Putamen (tissue), 1 donor: ENCODE data around the gene PARD6A.
A peak's percentile ranks its signal among the peaks of the same experiment; 100 is the strongest.

Experiments
- DNase-seq: peaks from one replicate; pipeline ENCODE4 v3.0.0-alpha.2; 2016; ENCODE audit warnings: low spot score

The PARD6A gene

DNA sequence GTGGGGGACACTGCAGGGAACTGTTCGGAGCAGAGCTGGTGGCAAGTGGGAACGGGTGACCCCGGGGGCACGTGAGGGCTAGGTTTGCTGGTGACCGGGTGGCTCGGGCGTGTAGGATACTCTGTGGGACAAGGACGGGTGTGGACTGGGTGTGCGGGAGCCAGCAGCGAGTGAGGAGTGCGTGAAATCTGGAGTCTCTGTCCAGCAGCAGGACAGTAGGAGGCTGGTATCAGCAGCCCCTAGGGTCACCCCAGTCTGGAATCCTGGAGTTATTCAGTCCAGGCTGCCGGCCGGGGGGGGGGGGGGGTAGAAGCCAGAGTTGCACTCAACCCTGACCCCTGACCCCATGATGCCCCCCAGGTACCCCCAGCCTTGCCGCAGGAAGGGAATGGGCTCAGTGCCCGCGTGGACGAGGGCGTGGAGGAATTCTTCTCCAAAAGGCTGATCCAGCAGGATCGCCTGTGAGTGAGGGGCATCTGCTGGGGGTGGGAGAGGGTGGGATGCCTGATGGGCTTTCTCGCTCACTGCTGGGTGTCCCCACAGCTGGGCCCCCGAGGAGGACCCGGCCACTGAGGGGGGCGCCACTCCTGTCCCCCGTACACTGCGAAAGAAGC lies 6.9 kb upstream of the PARD6A start:
- DNase-seq = no peak

DNA sequence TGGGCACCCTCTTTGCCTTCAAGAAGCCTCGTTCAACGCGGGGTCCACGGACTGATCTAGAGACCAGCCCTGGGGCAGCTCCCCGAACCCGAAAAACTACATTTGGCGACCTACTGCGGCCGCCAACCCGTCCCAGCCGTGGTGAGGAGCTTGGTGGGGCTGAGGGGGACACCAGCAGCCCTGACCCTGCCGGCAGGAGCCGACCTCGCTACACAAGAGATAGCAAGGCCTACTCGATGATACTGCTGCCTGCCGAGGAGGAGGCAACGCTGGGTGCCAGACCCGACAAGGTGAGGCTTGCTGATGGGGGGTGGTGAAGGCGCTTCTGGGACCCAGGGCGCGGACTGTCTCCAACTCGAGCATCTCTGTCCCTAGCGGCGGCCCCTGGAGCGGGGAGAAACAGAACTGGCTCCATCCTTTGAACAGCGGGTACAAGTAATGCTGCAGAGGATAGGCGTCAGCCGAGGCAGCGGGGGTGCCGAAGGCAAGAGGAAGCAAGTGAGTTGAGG lies 6.3 kb upstream of the PARD6A start:
- no peak for DNase-seq

DNA sequence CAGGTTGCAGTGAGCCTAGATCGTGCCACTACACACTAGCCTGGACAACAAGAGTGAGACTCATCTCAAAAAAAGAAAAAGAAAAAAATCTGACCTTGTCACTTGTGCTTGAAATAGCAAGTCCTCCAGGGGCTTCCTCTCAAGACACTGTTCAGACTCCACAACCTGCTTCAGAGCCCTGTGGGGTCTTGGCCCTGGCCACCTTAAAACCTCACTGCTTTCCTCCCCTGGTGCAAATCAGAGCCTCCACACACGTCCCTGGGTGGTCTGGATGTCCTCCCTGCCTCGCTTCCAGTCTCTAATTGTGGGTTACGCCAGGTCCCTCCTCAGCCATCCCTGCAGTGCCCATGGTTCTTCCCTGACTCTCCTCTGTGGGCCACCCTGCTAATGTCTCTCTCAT lies 5.4 kb upstream of the PARD6A start:
- no peak for DNase-seq

DNA sequence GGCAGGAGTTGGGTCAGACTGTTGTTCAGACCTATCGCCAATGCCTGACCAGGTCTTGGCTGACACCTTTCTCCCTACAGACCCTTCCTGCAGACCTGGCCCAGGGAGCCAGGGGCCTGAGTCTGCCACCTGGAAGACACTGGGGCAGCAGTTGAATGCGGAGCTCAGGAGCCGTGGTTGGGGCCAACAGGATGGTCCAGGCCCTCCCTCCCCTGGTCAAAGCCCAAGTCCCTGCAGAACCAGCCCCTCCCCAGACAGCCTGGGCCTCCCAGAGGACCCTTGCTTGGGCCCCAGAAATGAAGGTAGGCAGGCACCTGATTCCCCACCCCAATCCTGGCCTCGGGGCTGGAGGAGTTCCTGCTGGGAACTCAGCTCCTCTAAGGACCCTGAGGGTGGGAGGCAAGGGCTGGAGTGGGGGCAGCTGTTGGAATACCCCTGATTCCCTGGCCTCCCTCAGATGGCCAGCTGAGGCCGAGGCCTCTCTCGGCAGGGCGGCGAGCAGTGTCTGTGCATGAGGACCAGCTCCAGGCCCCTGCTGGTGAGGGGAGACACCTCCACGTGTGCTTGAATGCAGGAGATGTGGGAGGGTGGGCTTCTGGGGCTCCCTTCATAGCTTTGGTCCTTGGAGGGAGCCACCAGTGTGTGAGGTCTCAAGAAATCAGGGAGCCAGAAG lies 4.3 kb upstream of the PARD6A start:
- DNase-seq = no peak

DNA sequence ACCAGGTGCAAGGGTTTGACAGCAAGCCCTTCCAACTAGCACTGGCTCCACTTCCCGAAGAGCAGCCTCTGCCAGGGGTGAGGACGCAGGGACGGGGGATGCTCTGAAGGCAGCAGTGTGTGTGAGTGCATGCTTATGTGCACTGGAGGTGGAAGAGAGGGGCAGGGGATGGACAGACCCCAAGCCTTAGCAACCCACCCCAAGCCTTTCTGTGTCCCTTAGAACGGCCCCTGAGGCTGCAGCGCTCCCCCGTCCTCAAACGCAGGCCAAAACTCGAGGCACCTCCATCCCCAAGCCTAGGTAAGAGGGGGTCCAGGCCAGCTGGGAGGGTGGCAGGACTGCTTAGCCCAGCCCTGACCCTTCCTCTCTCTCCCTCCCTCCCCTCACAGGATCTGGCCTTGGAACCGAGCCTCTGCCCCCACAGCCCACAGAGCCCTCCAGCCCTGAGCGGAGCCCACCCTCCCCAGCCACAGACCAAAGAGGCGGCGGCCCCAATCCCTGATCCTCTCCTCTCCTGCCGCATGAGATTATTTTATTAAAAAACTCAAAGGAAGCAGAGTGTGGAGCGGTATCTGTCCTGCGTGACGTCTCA lies 3.6 kb upstream of the PARD6A start:
- no peak for DNase-seq

DNA sequence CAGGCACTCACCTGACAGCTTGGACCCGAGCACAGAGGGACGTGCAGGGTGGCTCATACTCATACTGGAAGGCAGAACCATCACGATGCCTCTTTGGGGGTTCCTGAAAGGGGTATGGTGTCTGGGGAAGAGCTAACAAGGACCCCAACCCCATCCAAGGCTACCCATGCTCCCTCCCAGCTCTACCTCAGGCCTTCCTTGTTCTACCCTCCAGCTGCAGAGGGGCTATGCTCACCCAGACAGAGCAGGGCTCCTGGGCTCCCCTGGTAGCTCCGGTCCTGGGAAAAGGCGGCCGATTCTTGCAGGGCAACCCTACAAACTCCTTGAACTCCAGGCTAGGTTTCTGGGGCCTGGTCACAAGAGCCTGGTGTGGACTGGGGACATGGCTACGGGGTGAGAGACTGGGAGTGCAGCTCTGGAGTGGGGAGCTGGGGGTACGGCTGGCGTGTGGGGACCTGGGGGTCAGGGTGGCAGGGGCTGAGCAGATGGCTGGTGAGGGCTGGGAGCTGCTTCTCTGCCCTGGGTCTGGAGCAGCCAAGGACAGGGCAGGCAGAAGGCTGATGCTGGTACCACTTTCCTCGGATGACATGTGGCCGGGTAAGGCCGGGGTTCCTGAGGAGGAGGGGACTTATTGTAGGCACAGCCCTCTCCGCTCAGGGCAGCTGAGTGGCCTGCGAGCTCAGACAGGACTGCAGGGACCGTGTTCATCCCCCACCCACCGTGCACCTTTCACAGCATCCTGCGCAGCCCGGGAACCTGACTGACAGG lies 2.8 kb upstream of the PARD6A start:
- DNase-seq = no peak

DNA sequence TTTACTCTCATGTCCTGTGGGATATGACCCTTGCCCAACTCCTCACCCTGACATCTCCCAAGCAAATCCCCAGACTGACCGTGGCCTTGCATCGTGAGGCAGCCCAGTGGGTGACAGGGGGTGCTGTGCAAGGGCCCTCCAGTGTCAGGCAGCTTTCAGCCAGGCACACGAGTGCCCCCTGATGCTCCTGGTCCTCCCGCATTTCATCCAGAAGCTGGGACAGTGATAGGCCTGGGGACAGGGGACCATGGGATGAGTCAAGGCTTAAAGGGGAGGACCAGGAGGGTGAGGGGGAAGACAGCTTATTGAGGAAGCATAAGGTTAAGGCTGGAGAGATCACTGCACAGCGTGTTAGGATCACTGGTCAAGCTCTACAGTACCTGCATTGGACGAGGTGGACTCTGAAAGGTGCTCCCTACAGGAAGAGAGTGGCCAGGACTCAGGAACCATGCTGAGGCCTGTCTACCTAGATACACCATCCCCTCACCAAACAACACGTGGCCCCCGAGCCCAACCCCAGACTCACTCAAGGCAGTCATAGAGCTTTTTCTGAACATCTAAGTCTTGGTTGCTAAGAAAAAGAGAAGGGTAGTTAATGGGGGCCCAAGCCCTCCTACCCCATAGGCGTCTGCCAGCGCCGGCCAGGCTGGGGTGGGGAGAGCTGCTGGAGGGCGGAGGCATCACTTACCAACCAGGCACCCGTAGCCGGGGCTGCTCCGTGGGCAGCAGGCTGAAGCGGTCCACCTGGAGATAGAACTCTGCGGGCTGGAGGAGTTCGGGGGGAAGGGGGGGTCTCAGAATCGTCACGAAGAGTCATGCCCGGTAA lies 1.7 kb upstream of the PARD6A start:
- DNase-seq = no peak

DNA sequence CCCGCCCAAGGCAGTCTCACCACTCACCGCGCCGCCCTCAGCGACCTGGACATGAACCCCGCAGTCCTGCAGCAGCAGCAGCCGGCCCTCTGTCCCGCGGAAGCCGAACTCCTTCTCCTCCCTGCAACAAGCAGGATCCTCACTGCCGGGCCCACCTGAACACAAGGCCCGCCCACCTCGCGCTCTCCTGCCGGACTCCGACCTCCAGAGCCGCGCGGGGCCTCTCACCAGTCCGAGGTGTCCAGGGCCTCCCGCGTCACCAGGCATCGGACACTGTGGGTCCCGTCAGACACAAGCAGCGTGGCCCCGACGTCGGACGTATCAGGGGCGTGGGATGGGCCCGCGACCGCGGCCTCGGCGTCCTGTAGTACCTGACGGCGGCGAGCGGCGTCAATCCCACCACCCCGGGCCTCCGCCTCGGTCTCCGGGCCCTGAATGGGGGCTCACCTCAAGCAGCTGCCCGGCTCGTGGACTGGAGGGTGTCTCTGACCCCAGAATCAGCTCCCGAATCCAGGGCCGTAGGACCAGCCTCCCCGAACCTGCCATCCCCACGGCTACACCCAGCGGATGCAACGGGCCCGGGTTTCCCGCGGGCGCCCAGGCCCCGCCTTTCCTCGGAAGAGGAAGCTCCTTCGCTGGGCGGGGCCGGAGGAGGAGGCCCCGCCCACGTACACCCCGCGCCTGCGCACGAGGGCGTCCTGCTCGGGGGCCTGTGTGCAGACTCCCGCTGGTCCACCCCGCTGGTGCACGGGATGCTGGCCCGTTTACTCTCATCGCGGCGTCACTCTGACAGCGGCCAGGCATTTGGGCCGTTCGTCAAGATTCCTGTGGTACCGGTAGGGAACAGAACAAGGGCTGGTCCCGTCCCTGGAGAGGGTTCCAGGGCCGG lies 841 bp upstream of the PARD6A start, which contains the start of gene ACD:
Gene ACD (minus strand): TSS at position 586 of the 889 bp plus-strand sequence. CDS start 40 bp downstream, at position 546.
- peak; percentile 93 for DNase-seq

DNA sequence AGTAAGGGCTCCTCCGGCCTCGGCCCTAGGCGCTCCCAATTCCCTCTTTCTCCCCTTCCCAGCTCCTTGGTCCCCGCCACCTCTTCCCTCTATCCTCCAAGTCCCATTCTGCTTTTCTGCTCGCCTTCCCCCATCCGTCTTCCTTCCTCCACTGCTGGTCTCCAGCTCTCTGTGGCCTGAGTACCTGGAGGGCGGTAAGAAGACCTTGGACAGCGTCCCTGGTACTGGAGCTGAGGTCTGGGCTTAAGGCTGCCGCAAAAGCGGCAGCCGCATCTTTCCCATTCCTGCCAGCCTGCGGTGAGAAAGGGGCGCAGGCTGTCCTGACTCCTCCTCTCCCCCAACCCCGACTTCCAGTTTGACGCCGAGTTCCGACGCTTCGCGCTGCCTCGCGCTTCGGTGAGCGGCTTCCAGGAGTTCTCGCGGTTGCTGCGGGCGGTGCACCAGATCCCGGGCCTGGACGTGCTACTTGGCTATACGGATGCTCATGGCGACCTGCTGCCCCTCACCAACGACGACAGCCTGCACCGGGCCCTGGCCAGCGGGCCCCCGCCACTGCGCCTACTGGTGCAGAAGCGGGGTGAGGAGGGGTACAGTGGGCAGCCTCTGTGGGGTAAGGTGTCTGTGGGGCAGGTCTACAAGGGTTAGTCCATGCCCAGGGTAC lies 471 bp downstream of the PARD6A start:
- no peak for DNase-seq

DNA sequence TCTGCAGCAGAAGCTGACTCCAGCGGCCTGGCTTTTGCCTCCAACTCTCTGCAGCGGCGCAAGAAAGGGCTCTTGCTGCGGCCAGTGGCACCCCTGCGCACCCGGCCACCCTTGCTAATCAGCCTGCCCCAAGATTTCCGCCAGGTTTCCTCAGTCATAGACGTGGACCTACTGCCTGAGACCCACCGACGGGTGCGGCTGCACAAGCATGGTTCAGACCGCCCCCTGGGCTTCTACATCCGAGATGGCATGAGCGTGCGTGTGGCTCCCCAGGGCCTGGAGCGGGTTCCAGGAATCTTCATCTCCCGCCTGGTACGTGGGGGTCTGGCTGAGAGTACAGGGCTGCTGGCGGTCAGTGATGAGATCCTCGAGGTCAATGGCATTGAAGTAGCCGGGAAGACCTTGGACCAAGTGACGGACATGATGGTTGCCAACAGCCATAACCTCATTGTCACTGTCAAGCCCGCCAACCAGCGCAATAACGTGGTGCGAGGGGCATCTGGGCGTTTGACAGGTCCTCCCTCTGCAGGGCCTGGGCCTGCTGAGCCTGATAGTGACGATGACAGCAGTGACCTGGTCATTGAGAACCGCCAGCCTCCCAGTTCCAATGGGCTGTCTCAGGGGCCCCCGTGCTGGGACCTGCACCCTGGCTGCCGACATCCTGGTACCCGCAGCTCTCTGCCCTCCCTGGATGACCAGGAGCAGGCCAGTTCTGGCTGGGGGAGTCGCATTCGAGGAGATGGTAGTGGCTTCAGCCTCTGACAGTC lies 1.3 kb downstream of the PARD6A start:
- no peak for DNase-seq

DNA sequence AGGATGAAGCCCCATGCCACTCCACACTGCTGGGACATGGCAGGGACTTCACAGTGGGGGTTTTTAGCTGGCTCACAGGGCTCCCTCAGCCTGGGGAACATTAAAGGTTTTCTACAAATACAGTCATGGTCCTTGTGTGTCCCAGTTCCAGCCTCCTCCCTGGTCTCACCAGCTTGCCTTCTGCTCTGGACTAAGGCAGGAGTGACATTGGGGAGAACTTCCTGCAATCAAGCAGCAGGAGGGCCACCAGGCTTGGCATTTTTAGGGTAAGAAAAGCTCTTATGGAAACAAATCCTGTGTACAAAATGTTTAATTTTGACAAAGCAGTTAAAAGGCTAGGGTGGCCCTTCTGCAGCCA lies 1.9 kb downstream of the PARD6A start:
- DNase-seq = no peak

DNA sequence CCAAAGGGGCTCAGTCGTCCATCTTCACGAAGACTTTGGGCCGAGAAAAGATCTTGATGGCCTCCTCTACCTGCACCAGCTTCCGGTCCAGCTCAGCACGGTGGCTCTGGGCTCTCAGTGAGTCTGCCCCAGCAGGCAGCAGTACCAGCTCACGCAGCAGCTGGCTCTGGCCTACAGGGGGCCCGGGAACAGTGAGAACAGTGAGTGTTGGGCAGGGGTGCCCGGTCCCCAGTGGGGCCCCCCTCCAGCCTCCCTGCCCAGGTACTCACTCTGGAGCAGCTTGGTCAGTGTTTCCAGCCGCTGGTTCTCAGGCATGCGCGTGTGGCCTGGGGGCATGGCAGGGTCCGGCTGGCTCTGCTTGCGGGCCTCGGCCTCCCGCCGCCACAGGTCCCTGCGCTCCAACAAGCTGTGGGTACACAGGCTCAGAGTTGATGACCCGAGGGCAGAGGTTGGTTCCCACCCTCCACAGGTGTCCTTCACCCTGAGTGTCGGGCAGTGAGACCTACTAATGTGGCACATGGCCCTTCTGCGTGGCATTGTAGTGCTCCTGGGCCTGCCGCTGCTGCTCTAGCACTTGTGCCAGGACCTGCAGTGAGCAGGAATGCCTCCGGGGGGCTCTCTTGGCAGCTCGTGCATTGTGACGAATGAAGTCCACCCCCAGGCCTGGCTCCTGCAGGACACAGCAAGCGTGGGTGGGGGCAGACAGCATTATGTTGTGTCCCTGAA lies 2.6 kb downstream of the PARD6A start:
- no peak for DNase-seq

DNA sequence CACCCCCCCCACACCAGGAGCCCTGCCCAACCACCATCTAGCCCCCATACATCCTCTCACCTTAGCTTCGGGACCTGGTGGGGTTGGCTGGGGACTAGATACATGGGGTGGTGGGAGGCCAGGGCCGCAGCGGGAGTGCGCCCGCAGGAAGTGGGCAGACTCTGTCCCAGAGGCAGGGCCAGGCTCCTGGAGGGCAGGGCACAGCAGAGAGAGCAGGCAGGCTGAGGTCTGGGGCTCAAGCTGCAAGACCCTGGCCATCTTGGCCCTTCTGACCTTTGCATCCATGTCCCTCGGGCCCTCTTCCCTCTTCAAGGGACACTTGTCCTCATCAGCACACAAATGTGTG lies 3.1 kb downstream of the PARD6A start:
- no peak for DNase-seq

DNA sequence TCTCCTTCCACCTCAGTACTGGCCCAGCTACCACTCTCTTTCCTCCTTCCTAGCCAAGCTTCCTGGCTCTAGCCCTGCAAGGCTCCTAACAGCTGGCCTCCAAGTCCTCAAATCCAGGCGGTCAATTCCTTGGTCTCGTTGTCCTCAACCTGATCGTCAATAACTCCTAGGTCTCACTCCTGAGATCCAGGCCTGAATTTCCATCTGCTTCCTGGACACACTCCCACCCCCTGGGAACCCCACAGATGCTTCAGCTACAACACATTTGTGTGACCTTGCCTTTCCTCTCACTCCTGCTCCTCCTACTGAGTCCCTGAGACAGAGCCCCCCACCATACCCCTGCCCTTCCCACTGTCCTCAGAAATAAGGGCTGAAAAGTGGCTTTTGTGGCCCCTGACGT lies 3.5 kb downstream of the PARD6A start:
- no peak for DNase-seq

DNA sequence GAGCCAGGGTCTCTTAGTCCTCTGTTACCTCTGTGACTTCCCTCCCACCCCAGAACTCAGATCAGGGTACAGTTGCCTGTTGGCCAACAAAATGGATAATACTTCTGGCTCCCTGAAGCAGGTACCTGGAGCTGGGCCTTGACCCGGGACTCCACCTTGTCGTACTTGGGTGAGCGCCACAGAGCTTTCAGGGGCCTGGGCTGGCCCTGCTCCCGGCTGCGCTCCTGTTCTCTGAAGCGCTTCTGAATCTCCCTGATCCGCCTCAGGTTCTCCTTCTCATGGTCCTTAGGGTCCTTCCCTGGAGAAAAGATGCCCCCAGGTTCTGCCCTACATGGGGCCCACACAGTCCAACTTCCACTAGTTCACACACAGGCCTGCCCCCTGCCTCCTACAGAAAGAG lies 4.1 kb downstream of the PARD6A start:
- DNase-seq = no peak

DNA sequence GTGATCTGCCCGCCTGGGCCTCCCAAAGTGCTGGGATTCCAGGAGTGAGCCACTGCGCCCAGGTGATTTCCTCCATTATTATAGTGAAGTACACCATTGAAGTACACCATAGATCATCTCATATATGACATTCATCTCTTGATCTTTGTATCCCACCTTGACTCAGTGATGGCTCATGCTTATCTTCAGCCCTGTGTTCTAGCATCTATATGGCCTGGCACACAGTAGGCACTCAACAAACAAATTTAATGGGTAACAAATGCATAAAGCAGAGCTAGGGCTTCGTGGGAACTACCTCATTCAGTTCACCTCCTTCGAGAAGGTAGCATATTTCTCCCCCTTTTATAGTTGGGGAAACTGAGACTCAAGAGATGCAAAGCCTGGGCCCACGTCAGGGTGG lies 4.8 kb downstream of the PARD6A start:
- no peak for DNase-seq

DNA sequence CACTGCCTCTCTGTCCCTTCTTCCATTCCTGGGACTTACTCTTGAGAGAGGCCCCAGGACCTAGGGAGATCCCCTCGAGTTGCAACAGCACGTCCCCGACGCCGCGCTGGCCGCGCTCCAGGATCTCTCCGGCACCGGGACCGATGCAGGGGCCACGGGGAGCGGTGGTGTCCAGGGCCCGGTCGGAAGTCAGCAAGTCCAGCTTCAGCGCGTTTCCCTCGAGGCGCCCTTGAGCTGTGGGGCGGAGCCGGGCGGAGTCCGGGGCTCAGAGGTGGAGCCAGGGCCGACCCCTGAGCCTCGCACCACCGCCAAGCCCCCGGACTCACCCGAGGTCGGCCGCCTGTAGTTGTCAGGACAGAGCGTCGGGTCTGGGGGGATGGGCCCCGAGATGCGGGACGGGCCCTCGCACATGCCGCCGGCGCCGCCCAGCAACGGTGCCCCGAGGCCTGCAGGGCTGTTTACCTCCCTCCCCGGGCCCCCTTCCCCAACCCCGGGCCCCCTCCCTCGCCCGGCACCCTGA lies 5.3 kb downstream of the PARD6A start:
- DNase-seq = no peak

DNA sequence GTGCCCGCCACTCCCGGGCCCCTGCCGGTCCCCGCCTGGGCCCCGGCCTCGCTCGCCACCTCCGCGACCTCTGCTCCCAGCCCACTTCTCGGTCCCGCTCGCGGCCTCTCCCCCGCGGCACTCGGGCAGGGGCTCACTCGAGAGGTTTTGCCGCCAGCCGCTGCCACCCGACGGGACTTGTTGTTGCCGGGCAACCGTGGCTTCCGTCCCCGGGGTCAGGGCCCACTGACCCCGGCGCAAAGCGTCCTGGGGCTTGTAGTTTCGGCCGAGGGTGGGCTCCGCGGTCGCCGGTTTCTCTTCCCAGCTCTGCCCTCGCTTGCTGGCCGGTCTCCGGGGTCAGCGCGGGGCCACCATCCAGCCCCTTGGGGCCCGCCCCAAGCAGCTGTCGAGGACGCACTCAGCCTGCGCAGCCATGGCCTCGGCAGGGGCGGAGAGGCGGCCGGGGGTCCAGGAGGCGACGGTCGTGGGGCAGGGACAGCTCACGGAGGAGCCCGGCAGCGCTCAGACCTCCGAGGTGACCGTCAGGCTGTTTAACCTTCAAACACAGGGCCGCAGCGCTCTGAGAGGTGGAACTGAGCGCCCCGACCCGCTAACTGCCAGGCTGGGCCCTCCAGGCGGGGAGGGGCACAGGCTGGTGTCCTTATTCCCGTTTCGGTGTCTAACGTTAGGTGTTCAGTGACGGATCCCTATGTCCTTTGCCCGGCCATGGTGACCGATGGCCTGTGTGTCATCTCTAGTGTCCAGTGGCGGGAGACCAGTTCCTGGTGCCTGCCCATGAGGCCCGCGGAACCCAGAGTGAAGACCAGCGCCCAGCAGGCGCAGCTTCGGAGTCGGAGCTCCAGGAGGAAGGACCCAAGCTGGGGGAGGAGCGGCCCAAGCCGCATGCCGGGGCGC lies 6.0 kb downstream of the PARD6A start, which contains the start of the genes C16orf86 and ENKD1:
Gene C16orf86 (plus strand): TSS at position 256 of the 894 bp plus-strand sequence. CDS start 157 bp downstream, at position 413.
Gene ENKD1 (minus strand): TSS at position 192 of the 894 bp plus-strand sequence. CDS start 308 bp downstream, outside the sequence.
- DNase-seq = peak; percentile 82
